NCI-H1694 (cell line): ENCODE results near the gene SMURF1.
"Not testable (repeated sequence)": the region's sequence is repeated elsewhere in the genome, so short reads cannot be mapped to it uniquely, and the experiment has no call there.

Experiments
- DNase-seq: peaks from one replicate; lab custom pipeline; 2025; lab: John Stamatoyannopoulos, UW

Gene SMURF1

DNA sequence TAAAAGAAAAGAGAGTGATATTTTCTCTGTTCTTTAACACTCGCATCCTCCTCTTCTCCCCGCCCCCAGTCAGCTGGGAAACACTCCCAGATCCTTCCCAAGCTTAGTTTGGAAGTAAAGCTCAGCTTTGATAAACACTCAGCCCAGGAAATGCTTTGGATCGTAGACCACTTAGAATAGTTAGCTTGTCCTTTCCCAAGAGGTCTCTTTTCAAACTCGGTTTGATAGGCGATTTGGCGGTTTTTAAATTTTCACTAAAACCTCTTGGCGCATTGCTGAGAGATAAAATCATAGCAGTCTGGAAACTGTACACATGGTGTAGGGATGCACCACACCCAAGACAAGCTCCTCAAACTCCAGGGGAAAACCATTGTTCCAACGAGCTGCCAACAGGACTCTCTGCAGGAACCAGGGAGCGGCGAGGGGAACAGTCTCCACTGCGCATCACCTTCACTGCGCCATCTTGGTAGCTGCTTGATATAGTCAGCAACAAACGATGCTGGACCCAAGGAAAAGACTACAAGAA, 22.3 kb downstream of the SMURF1 start:
- DNase-seq, result no peak

DNA sequence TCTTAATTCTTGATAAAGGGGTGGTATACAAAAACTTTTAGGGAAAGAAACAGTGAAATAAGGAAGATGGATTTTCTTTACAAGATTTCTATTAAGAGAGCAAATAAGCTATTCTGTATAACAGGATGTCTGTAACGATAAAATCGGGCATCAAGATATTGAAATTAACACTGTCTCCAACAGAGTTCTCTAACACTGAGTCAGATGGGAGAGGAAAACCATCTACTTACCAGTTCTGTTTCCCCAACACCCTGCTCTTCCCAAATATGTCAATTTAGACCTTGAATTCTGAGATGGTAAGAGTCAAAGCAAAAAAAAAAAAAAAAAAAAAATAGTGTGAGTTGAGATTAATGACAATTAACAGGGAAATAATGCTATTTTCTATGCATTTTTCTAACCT, 23.0 kb downstream of the SMURF1 start:
- no peak for DNase-seq

DNA sequence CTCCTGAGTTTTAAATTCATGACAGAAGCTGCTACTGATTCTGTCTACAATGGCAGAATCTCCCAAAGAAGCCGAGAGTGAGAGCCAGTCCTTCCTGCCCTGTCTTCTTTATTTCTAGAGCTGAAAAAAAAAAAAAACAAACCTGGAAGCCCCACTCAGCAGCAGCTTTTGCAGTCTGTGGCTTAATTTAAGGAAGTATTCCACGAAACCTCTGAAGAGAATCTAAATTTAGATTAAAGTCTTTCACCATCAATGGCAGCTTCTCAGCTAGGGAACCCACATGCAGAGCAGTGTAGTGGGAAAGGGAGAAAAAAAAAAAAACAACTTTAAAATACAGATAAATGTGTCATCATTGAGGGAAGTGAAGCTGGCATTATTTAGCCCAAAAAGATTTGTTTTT, 23.4 kb downstream of the SMURF1 start:
- DNase-seq, result no peak

- DNase-seq, result no peak
Observed at GRCh38 chr7:99118077-99118476, 25.8 kb downstream of the SMURF1 start.

- no peak for DNase-seq
Observed at GRCh38 chr7:99116144-99116543, 27.8 kb downstream of the SMURF1 start.

DNA sequence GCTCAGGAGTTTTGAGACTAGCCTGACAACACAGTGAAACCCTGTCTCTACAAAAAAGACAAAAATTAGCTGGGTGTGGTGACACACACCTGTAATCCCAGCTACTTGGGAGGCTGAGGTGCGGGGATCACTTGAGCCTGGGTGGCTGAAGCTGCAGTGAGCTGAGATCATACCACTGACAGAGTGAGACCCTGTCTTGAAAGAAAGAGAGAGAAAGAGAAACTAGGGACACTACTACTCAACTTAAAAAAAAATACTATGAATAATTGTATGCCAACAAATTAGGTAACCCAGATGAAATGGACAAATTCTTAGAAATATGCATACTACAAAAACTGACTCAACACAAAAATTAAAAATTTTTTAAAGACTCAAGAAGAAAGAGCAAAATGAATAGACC, 28.5 kb downstream of the SMURF1 start:
- no peak for DNase-seq

GRCh38 chr7:99112979-99113378, 30.9 kb downstream of the SMURF1 start:
- DNase-seq, result no peak

GRCh38 chr7:99112097-99112496, 31.8 kb downstream of the SMURF1 start:
- no peak for DNase-seq

GRCh38 chr7:99111591-99111990, 32.3 kb downstream of the SMURF1 start:
- no peak for DNase-seq

GRCh38 chr7:99109108-99110051, 34.5 kb downstream of the SMURF1 start:
- DNase-seq, result peak; percentile 84

DNA sequence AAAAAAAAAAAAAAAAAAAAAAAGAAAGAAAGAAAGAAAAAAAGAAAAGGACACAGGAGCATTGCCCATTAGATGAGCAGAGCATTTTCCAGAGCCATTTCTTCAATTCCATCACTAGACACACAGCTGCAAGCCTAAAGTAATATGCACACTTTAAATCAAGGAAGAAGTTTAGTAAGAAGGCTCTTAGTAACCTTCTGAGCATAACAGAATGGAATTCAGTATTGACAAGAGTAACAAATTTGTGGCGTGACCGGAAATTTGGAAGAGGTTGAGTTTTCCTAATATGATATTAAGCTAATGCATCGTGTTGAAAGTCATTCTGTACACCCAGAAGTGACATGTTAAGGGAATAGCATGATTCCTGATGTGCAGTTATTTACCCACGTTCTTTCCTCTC, 35.3 kb downstream of the SMURF1 start:
- no peak for DNase-seq

GRCh38 chr7:99106821-99107241, 37.1 kb downstream of the SMURF1 start:
- DNase-seq, result no peak

- DNase-seq, result no peak
Observed at GRCh38 chr7:99106411-99106810, 37.5 kb downstream of the SMURF1 start.

- no peak for DNase-seq
Observed at GRCh38 chr7:99105756-99106155, 38.2 kb downstream of the SMURF1 start.

DNA sequence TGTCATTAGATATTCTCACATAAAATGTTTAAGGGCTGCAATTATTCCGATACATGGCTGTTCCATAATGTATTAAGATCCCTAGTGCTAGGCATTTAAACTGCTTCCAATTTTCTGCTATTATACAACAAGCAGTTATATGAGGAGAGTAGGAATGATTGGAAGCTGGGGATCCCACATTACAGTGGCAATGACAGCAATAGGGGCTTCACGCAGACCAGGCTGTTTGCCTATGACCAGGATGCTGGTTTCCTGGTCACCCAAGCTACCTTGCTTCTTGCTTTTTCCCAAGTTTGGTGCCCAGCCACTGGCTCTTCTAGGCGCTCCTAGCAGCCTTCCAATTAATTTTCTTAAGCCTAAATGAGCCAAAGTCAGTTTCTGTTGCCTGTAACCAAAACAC, 39.3 kb downstream of the SMURF1 start:
- DNase-seq, result no peak

DNA sequence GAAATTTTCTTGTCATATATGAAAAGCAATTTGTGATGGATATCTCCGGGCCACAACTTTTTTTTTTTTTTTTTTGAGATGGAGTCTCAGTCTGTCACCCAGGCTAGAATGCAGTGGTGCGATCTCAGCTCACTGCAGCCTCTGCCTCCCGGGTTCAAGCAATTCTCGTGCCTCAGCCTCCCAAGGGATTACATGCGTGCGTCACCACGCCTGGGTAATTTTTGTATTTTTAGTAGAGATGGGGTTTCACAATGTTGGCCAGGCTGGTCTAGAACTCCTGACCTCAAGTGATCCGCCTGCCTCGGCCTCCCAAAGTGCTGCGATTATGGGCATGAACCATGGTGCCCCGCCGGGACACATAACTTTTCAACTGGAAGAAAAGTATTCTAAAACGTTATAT, 40.1 kb downstream of the SMURF1 start:
- DNase-seq, result not testable (repeated sequence)

DNA sequence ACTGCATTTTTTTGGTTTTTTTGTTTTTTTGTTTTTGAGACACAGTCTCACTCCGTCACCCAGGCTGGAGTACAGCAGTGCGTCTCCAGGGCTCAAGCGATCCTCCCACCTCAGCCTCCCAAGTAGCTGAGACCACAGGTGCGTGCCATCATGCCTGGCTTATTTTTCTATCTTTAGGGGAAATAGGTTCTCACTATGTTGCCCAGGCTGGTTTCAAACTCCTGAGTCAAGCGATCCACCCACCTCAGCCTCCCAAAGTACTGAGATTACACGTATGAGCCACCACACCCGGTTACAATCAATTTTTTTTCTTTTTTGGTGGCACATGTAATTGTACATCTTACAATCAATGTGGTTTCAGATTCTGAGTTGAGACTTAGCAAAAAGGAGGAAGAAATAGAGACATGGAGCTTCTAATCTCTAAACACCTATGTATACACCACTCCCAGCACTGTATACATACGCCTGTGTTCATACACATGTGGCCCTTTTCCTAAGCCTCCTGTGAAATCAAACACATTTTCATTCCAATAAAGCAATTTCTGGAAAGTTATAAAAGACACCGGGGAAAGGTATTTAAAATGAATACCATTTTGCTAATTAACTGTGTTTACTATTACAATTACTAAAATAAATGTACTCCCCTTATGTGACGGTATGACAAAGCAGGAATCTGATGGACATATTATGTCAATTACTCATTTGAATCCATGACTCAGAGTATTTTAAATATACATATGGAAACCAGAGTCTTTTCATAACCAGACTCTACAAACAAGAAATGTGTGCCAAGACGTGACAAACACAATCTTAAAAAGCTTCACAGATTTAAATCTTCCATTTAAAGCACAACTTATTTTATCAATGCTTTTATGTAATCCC, 40.9 kb downstream of the SMURF1 start:
- no peak for DNase-seq

DNA sequence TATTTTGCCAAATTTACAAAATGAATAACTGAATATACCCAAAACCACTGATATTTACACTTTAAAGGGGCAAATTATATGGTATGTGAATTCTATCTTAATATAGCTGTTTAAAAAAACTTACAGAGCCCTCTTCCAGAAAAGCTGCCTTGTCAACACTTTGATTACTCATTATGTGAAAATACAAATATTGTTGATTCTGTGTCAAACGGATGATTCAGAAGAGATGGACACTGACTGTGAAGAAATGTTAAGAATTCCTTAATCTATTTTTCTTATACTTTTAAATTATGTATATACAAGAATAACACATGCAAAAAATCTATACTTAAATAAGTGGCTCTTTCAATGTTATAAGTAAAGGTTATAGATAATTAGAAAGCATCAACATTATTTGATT, 41.5 kb downstream of the SMURF1 start:
- no peak for DNase-seq

- not testable (repeated sequence) for DNase-seq
Observed at GRCh38 chr7:99101516-99101915, 42.4 kb downstream of the SMURF1 start.

DNA sequence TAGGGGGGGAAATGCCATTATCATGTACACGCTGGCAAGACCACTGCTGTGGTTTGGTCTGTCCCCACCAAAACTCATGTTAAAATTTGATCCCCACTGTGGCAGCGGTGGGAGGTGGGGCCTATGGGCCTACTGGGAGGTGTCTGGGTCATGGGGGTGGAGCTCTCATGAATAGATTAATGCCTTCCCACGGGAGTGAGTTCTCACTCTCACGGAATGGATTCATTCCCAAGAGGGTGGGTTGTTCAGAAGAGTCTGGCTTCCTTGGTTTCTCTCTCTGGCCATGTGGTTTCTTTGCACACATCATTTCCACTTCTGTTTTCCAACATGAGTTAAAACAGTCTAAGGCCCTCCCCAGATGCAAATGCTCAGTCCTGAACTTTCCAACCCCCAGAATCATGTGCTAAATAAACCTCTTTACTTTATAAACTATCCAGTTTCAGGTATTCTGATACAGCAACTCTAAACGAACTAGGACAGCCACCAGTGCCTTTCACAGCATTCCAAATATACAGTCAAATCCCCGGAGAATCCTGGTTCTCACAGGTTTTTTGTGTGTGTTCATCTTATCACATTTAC, 44.3 kb downstream of the SMURF1 start:
- DNase-seq, result no peak

GRCh38 chr7:99098824-99099498, 44.9 kb downstream of the SMURF1 start:
- no peak for DNase-seq
